ENCODE measurements around the gene KATNAL2.
"Not testable (repeated sequence)": the region's sequence is repeated elsewhere in the genome, so short reads cannot be mapped to it uniquely, and the experiment has no call there.

The KATNAL2 gene

GRCh38 chr18:46939337-46939963, 22.0 kb downstream of the KATNAL2 start:
- peak; percentile 35 for DNase-seq

GRCh38 chr18:46939998-46940571, 22.7 kb downstream of the KATNAL2 start:
- DNase-seq: no peak

- DNase-seq: no peak
Observed at GRCh38 chr18:46942646-46943045, 25.2 kb downstream of the KATNAL2 start.

GRCh38 chr18:46946656-46947282, 29.4 kb downstream of the KATNAL2 start:
- DNase-seq: peak; percentile 80

GRCh38 chr18:46950064-46950656, 32.8 kb downstream of the KATNAL2 start:
- DNase-seq: no peak

- no peak for DNase-seq
Observed at GRCh38 chr18:46953195-46953594, 35.8 kb downstream of the KATNAL2 start.

GRCh38 chr18:46958209-46958608, 40.8 kb downstream of the KATNAL2 start:
- no peak for DNase-seq

GRCh38 chr18:46963656-46964578, 46.5 kb downstream of the KATNAL2 start:
- DNase-seq: not testable (repeated sequence)

GRCh38 chr18:46964579-46965293, 47.3 kb downstream of the KATNAL2 start:
- DNase-seq: not testable (repeated sequence)

- not testable (repeated sequence) for DNase-seq
Observed at GRCh38 chr18:46966266-46966665, 48.9 kb downstream of the KATNAL2 start.

- not testable (repeated sequence) for DNase-seq
Observed at GRCh38 chr18:46969551-46969950, 52.1 kb downstream of the KATNAL2 start.

GRCh38 chr18:47019870-47020269, 102.5 kb downstream of the KATNAL2 start:
- DNase-seq: not testable (repeated sequence)

- DNase-seq: not testable (repeated sequence)
Observed at GRCh38 chr18:47020757-47021156, 103.4 kb downstream of the KATNAL2 start.

GRCh38 chr18:47022821-47023220, 105.4 kb downstream of the KATNAL2 start:
- DNase-seq: not testable (repeated sequence)

- DNase-seq: not testable (repeated sequence)
Observed at GRCh38 chr18:47023769-47024465, 106.5 kb downstream of the KATNAL2 start.

GRCh38 chr18:47025557-47026174, 108.3 kb downstream of the KATNAL2 start:
- DNase-seq: not testable (repeated sequence)

GRCh38 chr18:47028738-47029137, 111.3 kb downstream of the KATNAL2 start:
- not testable (repeated sequence) for DNase-seq

GRCh38 chr18:47029684-47030353, 112.4 kb downstream of the KATNAL2 start:
- DNase-seq: not testable (repeated sequence)

- DNase-seq: not testable (repeated sequence)
Observed at GRCh38 chr18:47030887-47031286, 113.5 kb downstream of the KATNAL2 start.

GRCh38 chr18:47032945-47033344, 115.5 kb downstream of the KATNAL2 start:
- DNase-seq: no peak
